Colonic mucosa (tissue), 4 donors: ENCODE results near the gene APBB2. TPM values are rescaled to one million over a fixed set of nuclear protein-coding genes. Genes with fewer than 3 reads are reported as not detected.
"Not testable (repeated sequence)": the region's sequence is repeated elsewhere in the genome, so short reads cannot be mapped to it uniquely, and the experiment has no call there.

Source experiments
- DNase-seq: peaks from one replicate; pipeline ENCODE4 v3.0.0-alpha.2; 2020
- H3K27ac ChIP-seq: fragments of 200-600 bp; one replicate; pipeline ENCODE4 v1.8.0; 2021
- H3K27me3 ChIP-seq: fragments of 200-600 bp; one replicate; pipeline ENCODE4 v1.8.0; 2021
- H3K36me3 ChIP-seq: fragments of 200-600 bp; one replicate; pipeline ENCODE4 v1.8.0; 2021
- H3K4me1 ChIP-seq: fragments of 200-600 bp; one replicate; pipeline ENCODE4 v1.8.0; 2021; ENCODE audit warnings: mild to moderate bottlenecking
- H3K4me3 ChIP-seq: fragments of 200-600 bp; one replicate; pipeline ENCODE4 v1.8.0; 2021
- H3K9ac ChIP-seq, 2 donors: one replicate each; pipeline ENCODE4 v1.7.0; 2013; ENCODE audit warnings: control low read depth in 2 of 2, low read depth in 2 of 2, low read length in 2 of 2
- H3K9me3 ChIP-seq: fragments of 200-600 bp; one replicate; pipeline ENCODE4 v1.8.0; 2021
- CTCF ChIP-seq: fragments of 200-600 bp; IDR thresholded peaks from one replicate; pipeline ENCODE4 v1.8.0; 2022; ENCODE audit warnings: antibody characterized with exemption, mild to moderate bottlenecking
- intact Hi-C: fragments of 100-400 bp; cut with DNase I; formaldehyde crosslinking; loops from one replicate; pipeline ENCODE4 v1.14.1; 2022
- total RNA-seq, 2 donors: library from RNA; stranded (reverse); fragmentation: NEBNext Ultra II Directional in 1 of 2; extraction: Animal tissue kit (Norgen Biotek cat#: 25700) in 1 of 2; gene quantifications; one replicate each; pipeline ENCODE4 v1.2.1, GENCODE V29; 2021
- donor health status: healthy.
- donor health status: DM: no; HTN: no; CAD: no.
- donor health status: DM: no; HTN: no; CAD: no.

APBB2 gene
- total RNA-seq, 2 donors from 2014 or later: 22.8 to 27.5 TPM

- Histone ChIP-seq H3K9ac (no peak overlapping the region), H3K9me3 (no peaks in the 10 kb centered on the region), H3K4me3 (no peak overlapping the region), H3K27me3 (no peaks in the 10 kb centered on the region), H3K27ac (no peak overlapping the region), H3K4me1 (no peaks in the 10 kb centered on the region), H3K36me3 (no peaks in the 10 kb centered on the region)
- no peak for DNase-seq
- TF ChIP-seq CTCF: no peak
- intact Hi-C loops: no loop called here
These were observed 57.8 kb downstream of the APBB2 start for GRCh38 chr4:41156574-41156973.

DNA sequence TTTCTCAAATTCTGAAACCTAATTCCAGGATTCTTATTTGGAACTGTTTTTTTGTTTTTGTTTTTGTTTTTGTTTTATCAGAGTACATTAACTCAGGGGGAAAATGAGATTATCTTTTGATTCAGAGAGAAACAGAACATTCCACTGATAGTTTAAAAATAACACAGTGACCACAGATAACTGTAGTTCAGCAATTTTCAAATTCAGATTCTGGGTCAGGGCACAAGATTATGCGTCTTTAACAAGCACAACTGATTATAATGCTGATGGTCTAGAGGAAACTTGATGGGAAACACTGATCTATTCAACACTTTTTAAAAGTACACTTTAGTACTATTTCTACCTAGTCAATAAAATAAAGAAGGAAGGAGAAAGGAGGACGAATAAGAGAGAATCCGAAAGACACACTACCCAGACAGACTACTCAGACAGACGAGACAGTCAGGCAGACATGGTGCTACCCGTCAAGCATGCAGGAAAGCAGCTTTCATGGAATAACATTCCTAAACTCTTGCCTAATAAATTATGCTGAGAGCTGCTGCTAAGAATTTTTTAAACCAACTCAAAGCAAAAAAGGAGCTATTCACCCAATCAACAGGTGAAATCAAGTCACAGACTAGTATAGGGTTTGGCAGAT, 59.0 kb downstream of the APBB2 start:
- no peaks in the 10 kb centered on the region for H3K4me1 ChIP-seq
- H3K9me3 ChIP-seq: no peaks in the 10 kb centered on the region
- TF ChIP-seq CTCF: no peak
- no peaks in the 10 kb centered on the region for H3K36me3 ChIP-seq
- H3K4me3 ChIP-seq: no peak overlapping the region
- no peaks in the 10 kb centered on the region for H3K27me3 ChIP-seq
- no peak overlapping the region for H3K27ac ChIP-seq
- intact Hi-C loops: no loop called here
- no peak overlapping the region for H3K9ac ChIP-seq
- no peak for DNase-seq

DNA sequence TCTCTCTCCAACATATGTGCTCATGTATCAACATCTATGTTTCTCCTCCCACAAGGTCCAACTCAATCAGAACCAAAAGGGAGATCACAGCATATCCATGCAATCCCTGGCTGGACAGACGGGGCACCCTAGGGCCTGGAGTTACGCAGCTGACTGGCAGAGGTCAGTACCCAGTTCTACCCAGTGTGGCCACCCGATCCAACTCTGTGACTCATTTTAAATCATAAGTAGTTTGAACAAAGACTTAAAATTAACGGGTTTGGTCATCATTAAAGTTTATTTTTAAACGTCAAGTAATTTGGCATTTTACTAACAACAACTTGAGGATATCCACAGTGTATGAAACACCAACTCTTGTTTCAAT, 59.5 kb downstream of the APBB2 start:
- H3K9ac ChIP-seq: no peak overlapping the region
- no peaks in the 10 kb centered on the region for H3K36me3 ChIP-seq
- H3K27ac ChIP-seq: no peak overlapping the region
- DNase-seq: no peak
- no peaks in the 10 kb centered on the region for H3K4me1 ChIP-seq
- no peaks in the 10 kb centered on the region for H3K27me3 ChIP-seq
- H3K4me3 ChIP-seq: no peak overlapping the region
- no peaks in the 10 kb centered on the region for H3K9me3 ChIP-seq
- no peak for TF ChIP-seq CTCF
- intact Hi-C loops: no loop called here

DNA sequence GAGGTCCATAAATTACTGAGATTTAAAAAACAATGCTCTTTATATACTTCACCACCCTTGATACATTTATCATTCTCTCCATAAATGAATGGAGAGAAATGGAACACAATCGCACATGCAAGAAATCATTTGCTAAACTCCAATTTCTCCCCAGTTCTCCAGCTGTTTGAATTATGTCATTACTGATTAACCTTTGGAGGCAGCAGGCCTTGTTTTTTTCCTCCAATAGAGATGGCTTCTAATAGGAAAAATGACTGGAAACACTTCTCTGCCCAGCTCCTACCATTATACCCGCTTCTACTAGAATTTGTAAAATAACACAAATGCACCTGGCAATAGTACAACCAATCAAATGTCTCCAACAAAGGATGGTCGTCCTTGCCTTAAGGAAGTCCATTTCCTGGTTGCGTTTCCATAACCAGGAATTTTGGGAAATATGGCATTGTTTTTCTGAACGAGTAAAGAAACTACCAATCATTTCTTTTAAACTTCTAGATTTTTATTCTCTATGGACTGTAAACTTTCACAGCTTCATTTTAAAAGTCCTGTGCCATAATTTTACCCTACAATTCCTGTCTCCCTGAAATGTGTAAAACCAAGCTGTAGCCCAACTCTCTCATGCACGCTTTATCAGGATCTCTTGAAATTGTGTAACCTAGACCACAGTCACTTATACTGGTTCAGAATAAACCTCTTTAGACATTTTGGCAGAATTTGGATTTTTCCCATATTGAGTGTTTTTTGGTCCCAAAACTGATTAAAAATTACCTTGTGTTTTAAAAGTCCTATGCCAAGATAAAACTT, 60.1 kb downstream of the APBB2 start:
- TF ChIP-seq CTCF: no peak
- H3K9ac ChIP-seq: no peak overlapping the region
- no peaks in the 10 kb centered on the region for H3K27me3 ChIP-seq
- intact Hi-C loops: no loop called here
- H3K9me3 ChIP-seq: no peaks in the 10 kb centered on the region
- H3K27ac ChIP-seq: no peak overlapping the region
- no peaks in the 10 kb centered on the region for H3K4me1 ChIP-seq
- H3K36me3 ChIP-seq: no peaks in the 10 kb centered on the region
- no peak overlapping the region for H3K4me3 ChIP-seq
- DNase-seq: no peak

GRCh38 chr4:41150401-41150800, 63.9 kb downstream of the APBB2 start:
- no peak for DNase-seq
- no peak overlapping the region for H3K9ac ChIP-seq
- H3K4me1 ChIP-seq: no peaks in the 10 kb centered on the region
- no peaks in the 10 kb centered on the region for H3K36me3 ChIP-seq
- H3K27ac ChIP-seq: no peak overlapping the region
- no peaks in the 10 kb centered on the region for H3K9me3 ChIP-seq
- TF ChIP-seq CTCF: no peak
- intact Hi-C loops: no loop called here
- no peaks in the 10 kb centered on the region for H3K27me3 ChIP-seq
- H3K4me3 ChIP-seq: no peak overlapping the region

DNA sequence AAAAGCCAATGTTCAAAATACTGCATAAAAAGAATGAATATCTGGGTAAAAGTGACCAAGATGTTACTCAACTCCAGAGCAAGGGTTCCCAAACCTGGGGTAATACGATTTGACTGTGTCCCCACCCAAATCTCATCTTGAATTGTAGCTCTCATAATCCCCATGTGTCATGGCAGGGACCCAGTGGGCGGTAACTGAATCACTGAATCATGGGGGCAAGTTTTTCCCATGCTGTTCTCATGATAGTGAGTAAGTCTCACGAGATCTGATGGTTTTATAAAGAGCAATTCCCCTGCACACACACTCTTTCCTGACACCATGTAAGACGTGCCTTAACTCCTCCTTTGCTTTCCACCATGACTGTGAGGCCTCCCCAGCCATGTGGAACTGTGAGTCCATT, 64.8 kb downstream of the APBB2 start:
- H3K27me3 ChIP-seq, H3K27ac ChIP-seq, H3K4me3 ChIP-seq, DNase-seq, H3K9me3 ChIP-seq, H3K4me1 ChIP-seq, H3K36me3 ChIP-seq, H3K9ac ChIP-seq, intact Hi-C loops: not testable (repeated sequence)
